Keratinocyte (primary cell): ENCODE measurements around the gene IFITM5. TPM values are rescaled to one million over a fixed set of nuclear protein-coding genes. Genes with fewer than 3 reads are reported as not detected.

Source experiments
- DNase-seq: peaks from one replicate; pipeline ENCODE4 v3.0.0-alpha.2; 2011; ENCODE audit warnings: low read depth, missing footprints, low spot score
- FAIRE-seq: peaks from 2 replicates; lab custom pipeline; 2011; peaks lifted over from hg19 to GRCh38; lab: Jason Lieb, UNC
- H2AFZ ChIP-seq: 2 replicates; pipeline ENCODE4 v1.6.0; 2012; ENCODE audit warnings: low read length, control low read depth, inconsistent platforms; ENCODE audit not compliant: control insufficient read depth
- H3K27ac ChIP-seq: 2 replicates; pipeline ENCODE4 v1.5.1; 2011; ENCODE audit warnings: low read length; ENCODE audit not compliant: control insufficient read depth, insufficient read depth
- H3K27me3 ChIP-seq: 3 replicates; pipeline ENCODE4 v1.6.0; 2011; ENCODE audit warnings: low read length; ENCODE audit not compliant: control insufficient read depth, insufficient read depth; ENCODE audit errors: extremely low read depth
- H3K36me3 ChIP-seq, 2 experiments: 2 replicates in 1 of 2; 3 replicates in 1 of 2; pipeline ENCODE4 v1.5.1; 2011; ENCODE audit warnings: low read length in 2 of 2, mild to moderate bottlenecking in 1 of 2; ENCODE audit not compliant: control insufficient read depth in 2 of 2, insufficient read depth in 2 of 2; ENCODE audit errors: extremely low read depth in 1 of 2
- H3K4me1 ChIP-seq: 3 replicates; pipeline ENCODE4 v1.5.1; 2011; ENCODE audit warnings: low read length; ENCODE audit not compliant: control insufficient read depth, insufficient read depth; ENCODE audit errors: extremely low read depth
- H3K4me2 ChIP-seq: 3 replicates; pipeline ENCODE4 v1.6.0; 2011; ENCODE audit warnings: low read depth, low read length; ENCODE audit not compliant: control insufficient read depth, insufficient read depth; ENCODE audit errors: extremely low read depth
- H3K4me3 ChIP-seq, 3 experiments: fragments of 200-600 bp in 1 of 3; sonication (generic) in 1 of 3; 2 replicates in 2 of 3; 3 replicates in 1 of 3; pipeline ENCODE4 v1.5.1; 2011 to 2016; ENCODE audit warnings: low read length in 3 of 3, mild to moderate bottlenecking in 3 of 3, control low read depth in 2 of 3, inconsistent platforms in 1 of 3, low read depth in 1 of 3, mixed read lengths in 1 of 3, mixed run types in 1 of 3, moderate library complexity in 1 of 3; ENCODE audit not compliant: control insufficient read depth in 2 of 3, insufficient read depth in 2 of 3; ENCODE audit errors: extremely low read depth in 1 of 3
- H3K79me2 ChIP-seq: 2 replicates; pipeline ENCODE4 v1.6.0; 2012; ENCODE audit warnings: low read length; ENCODE audit not compliant: control insufficient read depth, insufficient read depth
- H3K9ac ChIP-seq: 3 replicates; pipeline ENCODE4 v1.6.0; 2011; ENCODE audit warnings: low read length; ENCODE audit not compliant: control insufficient read depth, insufficient read depth; ENCODE audit errors: extremely low read depth
- H3K9me1 ChIP-seq: 3 replicates; pipeline ENCODE4 v1.6.0; 2011; ENCODE audit warnings: low read length; ENCODE audit not compliant: control insufficient read depth, insufficient read depth; ENCODE audit errors: extremely low read depth
- H3K9me3 ChIP-seq: 2 replicates; pipeline ENCODE4 v1.5.1; 2012; ENCODE audit warnings: low read depth, low read length; ENCODE audit not compliant: control insufficient read depth
- H4K20me1 ChIP-seq: 3 replicates; pipeline ENCODE4 v1.6.0; 2011; ENCODE audit warnings: low read length; ENCODE audit not compliant: control insufficient read depth, insufficient read depth; ENCODE audit errors: extremely low read depth
- EZH2 ChIP-seq: IDR thresholded peaks from one replicate; pipeline ENCODE4 v1.6.1; 2012; ENCODE audit warnings: inconsistent platforms, mild to moderate bottlenecking, low read length, moderate library complexity
- dilution Hi-C: fragments of 300-500 bp; cut with MboI; formaldehyde crosslinking; loops from one replicate; pipeline ENCODE4 v1.7.0; 2020; ENCODE audit warnings: low sequenced_read_pairs; ENCODE audit not compliant: extremely low pct_ligation_motif_present
- polyA plus RNA-seq, 5 experiments: library from polyadenylated mRNA; depleted of rRNA in 3 of 5; stranded (reverse) in 3 of 5; stranded (forward) in 1 of 5; unstranded in 1 of 5; fragments of >200 nt; gene quantifications; 1 replicate in 1 of 5; 2 replicates in 3 of 5; 3 replicates in 1 of 5; pipeline versions ENCODE4 v1.2.1 to v1.2.3, GENCODE V29; 2011 to 2012; ENCODE audit warnings: missing spikeins in 2 of 5, low read depth in 1 of 5, low replicate concordance in 1 of 5
- TF ChIP-seq, protein P1 (sequence below), 3 experiments: IDR thresholded peaks in 1 of 3; conservative IDR thresholded peaks in 1 of 3; optimal IDR thresholded peaks in 1 of 3; 2 replicates in 2 of 3; 3 replicates in 1 of 3; pipeline versions ENCODE3 to v1.5.1; 2011; ENCODE audit warnings: low read length in 3 of 3, mild to moderate bottlenecking in 3 of 3, moderate library complexity in 2 of 3, control low read depth in 1 of 3, inconsistent platforms in 1 of 3; ENCODE audit not compliant: insufficient read depth in 2 of 3; ENCODE audit errors: extremely low read depth in 1 of 3

The IFITM5 gene
- polyA plus RNA-seq, 1 donor (not counting 4 experiments of a cell fraction or from before 2014, with no cell fraction given): not detected

DNA sequence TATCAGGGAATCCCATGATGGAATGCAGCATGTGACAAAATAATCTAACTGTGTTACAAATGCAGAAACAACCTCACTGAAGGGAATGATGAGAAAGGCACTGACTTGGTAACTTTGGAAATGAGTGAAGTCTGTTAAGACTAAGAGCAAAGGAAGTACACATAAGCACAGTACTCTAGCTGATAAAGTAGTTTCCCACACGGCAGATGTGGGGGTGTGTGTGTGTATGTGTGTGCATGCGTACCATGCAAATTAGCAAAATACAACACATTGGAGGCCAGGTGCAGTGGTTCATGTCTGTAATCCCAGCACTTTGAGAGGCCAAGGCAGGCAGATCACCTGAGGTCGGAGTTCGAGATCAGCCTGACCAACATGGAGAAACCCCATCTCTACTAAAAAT is 37.7 kb downstream of the IFITM5 start:
- Histone ChIP-seq H3K36me3 (no peaks in the 10 kb centered on the region), H3K4me2 (no peak overlapping the region), H3K27ac (no peak overlapping the region), H3K9me1 (no peaks in the 10 kb centered on the region), H3K4me1 (no peaks in the 10 kb centered on the region), H3K27me3 (no peaks in the 10 kb centered on the region), H4K20me1 (no peaks in the 10 kb centered on the region), H3K79me2 (no peaks in the 10 kb centered on the region), H3K4me3 (no peak overlapping the region), H3K9ac (no peak overlapping the region), H2AFZ (no peak overlapping the region), H3K9me3 (no peaks in the 10 kb centered on the region)
- dilution Hi-C loops: no loop called here
- DNase-seq (no peak), FAIRE-seq (no peak)
- TF ChIP-seq EZH2: no peak
- TF ChIP-seq, protein P1, sequence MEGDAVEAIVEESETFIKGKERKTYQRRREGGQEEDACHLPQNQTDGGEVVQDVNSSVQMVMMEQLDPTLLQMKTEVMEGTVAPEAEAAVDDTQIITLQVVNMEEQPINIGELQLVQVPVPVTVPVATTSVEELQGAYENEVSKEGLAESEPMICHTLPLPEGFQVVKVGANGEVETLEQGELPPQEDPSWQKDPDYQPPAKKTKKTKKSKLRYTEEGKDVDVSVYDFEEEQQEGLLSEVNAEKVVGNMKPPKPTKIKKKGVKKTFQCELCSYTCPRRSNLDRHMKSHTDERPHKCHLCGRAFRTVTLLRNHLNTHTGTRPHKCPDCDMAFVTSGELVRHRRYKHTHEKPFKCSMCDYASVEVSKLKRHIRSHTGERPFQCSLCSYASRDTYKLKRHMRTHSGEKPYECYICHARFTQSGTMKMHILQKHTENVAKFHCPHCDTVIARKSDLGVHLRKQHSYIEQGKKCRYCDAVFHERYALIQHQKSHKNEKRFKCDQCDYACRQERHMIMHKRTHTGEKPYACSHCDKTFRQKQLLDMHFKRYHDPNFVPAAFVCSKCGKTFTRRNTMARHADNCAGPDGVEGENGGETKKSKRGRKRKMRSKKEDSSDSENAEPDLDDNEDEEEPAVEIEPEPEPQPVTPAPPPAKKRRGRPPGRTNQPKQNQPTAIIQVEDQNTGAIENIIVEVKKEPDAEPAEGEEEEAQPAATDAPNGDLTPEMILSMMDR (optimal IDR thresholded peaks at IDR 0.05 in 1 of 3, IDR thresholded peaks at IDR 0.05 in 1 of 3, conservative IDR thresholded peaks at IDR 0.05 in 1 of 3; ENCODE audit: extremely low read depth in 1 of 3, insufficient read depth in 2 of 3, low read length in 3 of 3): no peak

DNA sequence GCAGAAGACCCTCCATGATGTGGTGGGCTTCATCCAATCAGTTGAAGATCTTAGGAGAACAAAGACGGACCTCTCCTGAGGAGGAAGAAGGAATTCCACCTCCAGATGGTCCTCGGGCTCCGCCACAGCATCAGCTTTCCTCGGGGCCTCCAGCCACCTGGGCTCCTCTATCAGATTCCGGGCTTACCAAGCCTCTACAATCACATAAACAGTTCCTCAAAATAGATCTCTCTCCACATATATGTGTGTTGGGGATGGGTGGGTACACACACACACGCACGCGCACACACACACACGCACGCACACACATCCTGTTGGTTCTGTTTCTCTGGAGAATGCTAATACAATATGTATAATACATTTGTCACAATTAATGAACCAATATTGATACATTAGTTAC is 39.9 kb downstream of the IFITM5 start:
- Histone ChIP-seq H3K36me3 (no peaks in the 10 kb centered on the region), H3K79me2 (no peaks in the 10 kb centered on the region), H3K4me2 (no peak overlapping the region), H3K9ac (no peak overlapping the region), H3K27me3 (no peaks in the 10 kb centered on the region), H3K9me3 (no peaks in the 10 kb centered on the region), H3K4me3 (no peak overlapping the region), H4K20me1 (no peaks in the 10 kb centered on the region), H3K9me1 (no peaks in the 10 kb centered on the region), H2AFZ (no peak overlapping the region), H3K27ac (no peak overlapping the region), H3K4me1 (no peaks in the 10 kb centered on the region)
- no peak for FAIRE-seq
- TF ChIP-seq, protein P1 (optimal IDR thresholded peaks at IDR 0.05 in 1 of 3, IDR thresholded peaks at IDR 0.05 in 1 of 3, conservative IDR thresholded peaks at IDR 0.05 in 1 of 3; ENCODE audit: extremely low read depth in 1 of 3, insufficient read depth in 2 of 3, low read length in 3 of 3): no peak
- no peak for TF ChIP-seq EZH2
- dilution Hi-C loops: no loop called here
- no peak for DNase-seq
